WTC11 (cell line): ENCODE measurements around the gene COX6A1. TPM values are rescaled to one million over a fixed set of nuclear protein-coding genes. Genes with fewer than 3 reads are reported as not detected.
A peak's percentile ranks its signal among the peaks of the same experiment; 100 is the strongest.

Experiments
- ATAC-seq: fragments of 200-7000 bp; cut with Tn5 transposase; 2 replicates; pipeline ENCODE4 v1.10.0; 2021; ENCODE audit warnings: mild to moderate bottlenecking, moderate library complexity
- CTCF ChIA-PET: fragments of 300-600 bp; sonication (Branson Sonifier 250); formaldehyde crosslinking; loops from one replicate; lab custom pipeline; 2021; ENCODE audit warnings: antibody characterized with exemption; lab: Charles Lee
- POLR2A ChIA-PET: fragments of 350-600 bp; sonication (Branson Sonifier 250); formaldehyde crosslinking; loops from one replicate; lab custom pipeline; 2021; ENCODE audit warnings: antibody characterized with exemption; lab: Charles Lee
- DNase-seq: peaks from one replicate; pipeline ENCODE4 v3.0.0; 2021; ENCODE audit warnings: low spot score
- H3K27ac Mint-ChIP-seq: 2 replicates; pipeline ENCODE4 v1.8.0; 2021; ENCODE audit warnings: mixed read lengths
- H3K27me3 Mint-ChIP-seq: 2 replicates; pipeline ENCODE4 v1.8.0; 2021; ENCODE audit warnings: low read depth, mild to moderate bottlenecking, moderate library complexity, mixed read lengths
- H3K36me3 Mint-ChIP-seq: 2 replicates; pipeline ENCODE4 v1.8.0; 2021; ENCODE audit warnings: mixed read lengths
- H3K4me1 Mint-ChIP-seq: 2 replicates; pipeline ENCODE4 v1.8.0; 2022; ENCODE audit warnings: mixed read lengths
- H3K4me3 Mint-ChIP-seq: 2 replicates; pipeline ENCODE4 v1.8.0; 2021; ENCODE audit warnings: mild to moderate bottlenecking, moderate library complexity, mixed read lengths
- H3K9me3 Mint-ChIP-seq: 2 replicates; pipeline ENCODE4 v1.8.0; 2021; ENCODE audit warnings: mixed read lengths
- ARID4B ChIP-seq: sonication (generic); formaldehyde crosslinking; IDR thresholded peaks from 2 replicates; pipeline ENCODE4 v1.8.0; 2023; ENCODE audit warnings: missing genetic modification reagents, mild to moderate bottlenecking, borderline replicate concordance
- ATF1 ChIP-seq: sonication (generic); formaldehyde crosslinking; IDR thresholded peaks from 2 replicates; pipeline ENCODE4 v1.8.1; 2023; ENCODE audit warnings: mild to moderate bottlenecking, moderate library complexity, missing genetic modification reagents
- E2F1 ChIP-seq: sonication (generic); formaldehyde crosslinking; IDR thresholded peaks from 2 replicates; pipeline ENCODE4 v1.8.0; 2022; ENCODE audit warnings: mild to moderate bottlenecking, missing genetic modification reagents
- IRF1 ChIP-seq: sonication (generic); formaldehyde crosslinking; IDR thresholded peaks from 2 replicates; pipeline ENCODE4 v1.8.0; 2023; ENCODE audit warnings: missing genetic modification reagents
- MAX ChIP-seq: sonication (generic); formaldehyde crosslinking; IDR thresholded peaks from 2 replicates; pipeline ENCODE4 v1.8.0; 2022; ENCODE audit warnings: mild to moderate bottlenecking, missing genetic modification reagents
- MLX ChIP-seq: sonication (generic); formaldehyde crosslinking; IDR thresholded peaks from 2 replicates; pipeline ENCODE4 v1.8.1; 2023; ENCODE audit warnings: mild to moderate bottlenecking, missing genetic modification reagents, moderate library complexity
- SOX15 ChIP-seq: fragments of 250-450 bp; sonication (Bioruptor Pico); IDR thresholded peaks from 2 replicates; pipeline ENCODE4 v1.9.0; 2021; ENCODE audit warnings: mild to moderate bottlenecking
- ZNF232 ChIP-seq: sonication (generic); formaldehyde crosslinking; IDR thresholded peaks from 2 replicates; pipeline ENCODE4 v1.8.0; 2022; ENCODE audit warnings: mild to moderate bottlenecking, missing genetic modification reagents
- ZNF263 ChIP-seq: sonication (generic); formaldehyde crosslinking; IDR thresholded peaks from 2 replicates; pipeline ENCODE4 v1.8.1; 2022; ENCODE audit warnings: low read depth, mild to moderate bottlenecking, moderate library complexity, missing genetic modification reagents
- ZNF281 ChIP-seq: sonication (generic); formaldehyde crosslinking; IDR thresholded peaks from 2 replicates; pipeline ENCODE4 v1.8.0; 2023; ENCODE audit warnings: mild to moderate bottlenecking, missing genetic modification reagents
- ZNF425 ChIP-seq: fragments of 250-450 bp; sonication (Bioruptor Pico); conservative IDR thresholded peaks from 2 replicates; pipeline ENCODE4 v1.9.0; 2021; ENCODE audit warnings: mild to moderate bottlenecking
- total RNA-seq: library from RNA; stranded (reverse); gene quantifications from 3 replicates; pipeline ENCODE4 v1.2.3, GENCODE V29; 2021
- TF ChIP-seq, protein P1 (sequence below): sonication (generic); formaldehyde crosslinking; IDR thresholded peaks from 2 replicates; pipeline ENCODE4 v1.8.1; 2022; ENCODE audit warnings: missing genetic modification reagents, borderline replicate concordance
- TF ChIP-seq, protein P2 (sequence below): sonication (generic); formaldehyde crosslinking; IDR thresholded peaks from 2 replicates; pipeline ENCODE4 v1.8.0; 2022; ENCODE audit warnings: missing genetic modification reagents
- TF ChIP-seq, protein P3 (sequence below): fragments of 250-450 bp; sonication (Bioruptor Pico); IDR thresholded peaks from 2 replicates; pipeline ENCODE4 v1.9.0; 2021; ENCODE audit warnings: mild to moderate bottlenecking

Gene COX6A1
- total RNA-seq, 1 experiment from 2014 or later: 573 TPM

DNA sequence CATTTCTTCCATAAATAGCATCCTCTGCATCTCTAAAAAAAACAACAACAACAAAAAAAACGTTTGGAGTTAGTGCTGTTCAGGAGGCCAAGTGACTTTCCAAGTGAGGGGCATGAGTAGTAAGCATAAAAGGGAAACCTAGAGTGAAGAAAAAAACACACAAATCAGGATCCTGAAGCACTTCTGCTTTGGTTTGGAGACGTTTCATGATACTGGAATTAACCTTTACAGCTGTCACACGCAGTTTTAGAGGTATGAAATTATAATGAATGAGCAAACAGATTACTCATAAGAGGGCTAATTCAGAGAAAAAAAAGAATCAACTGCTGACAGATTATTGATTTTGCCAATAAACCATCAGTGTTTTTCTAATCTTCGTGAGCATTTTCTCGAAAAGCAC, 27.8 kb downstream of the COX6A1 start:
- H3K9me3 Mint-ChIP-seq: no peaks in the 10 kb centered on the region
- 0 out of 2 replicates have a peak overlapping the region, but pooled peaks have one; percentile 12 for H3K27ac Mint-ChIP-seq
- H3K4me3 Mint-ChIP-seq: no peak overlapping the region
- no peak for ATAC-seq
- H3K27me3 Mint-ChIP-seq: no peaks in the 10 kb centered on the region
- TF ChIP-seq ZNF232 (CRISPR knock-in tag) (no peak), ARID4B (CRISPR knock-in tag) (no peak), E2F1 (CRISPR knock-in tag) (no peak), ZNF281 (CRISPR knock-in tag) (no peak), IRF1 (CRISPR knock-in tag) (no peak), MLX (CRISPR knock-in tag) (no peak), ZNF425 (CRISPR knock-in tag) (no peak), SOX15 (CRISPR knock-in tag) (no peak), ZNF263 (CRISPR knock-in tag) (no peak), ATF1 (no peak), MAX (CRISPR knock-in tag) (no peak)
- TF ChIP-seq, protein P1, sequence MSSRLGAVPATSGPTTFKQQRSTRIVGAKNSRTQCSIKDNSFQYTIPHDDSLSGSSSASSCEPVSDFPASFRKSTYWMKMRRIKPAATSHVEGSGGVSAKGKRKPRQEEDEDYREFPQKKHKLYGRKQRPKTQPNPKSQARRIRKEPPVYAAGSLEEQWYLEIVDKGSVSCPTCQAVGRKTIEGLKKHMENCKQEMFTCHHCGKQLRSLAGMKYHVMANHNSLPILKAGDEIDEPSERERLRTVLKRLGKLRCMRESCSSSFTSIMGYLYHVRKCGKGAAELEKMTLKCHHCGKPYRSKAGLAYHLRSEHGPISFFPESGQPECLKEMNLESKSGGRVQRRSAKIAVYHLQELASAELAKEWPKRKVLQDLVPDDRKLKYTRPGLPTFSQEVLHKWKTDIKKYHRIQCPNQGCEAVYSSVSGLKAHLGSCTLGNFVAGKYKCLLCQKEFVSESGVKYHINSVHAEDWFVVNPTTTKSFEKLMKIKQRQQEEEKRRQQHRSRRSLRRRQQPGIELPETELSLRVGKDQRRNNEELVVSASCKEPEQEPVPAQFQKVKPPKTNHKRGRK (CRISPR knock-in tag): no peak
- TF ChIP-seq, protein P2, sequence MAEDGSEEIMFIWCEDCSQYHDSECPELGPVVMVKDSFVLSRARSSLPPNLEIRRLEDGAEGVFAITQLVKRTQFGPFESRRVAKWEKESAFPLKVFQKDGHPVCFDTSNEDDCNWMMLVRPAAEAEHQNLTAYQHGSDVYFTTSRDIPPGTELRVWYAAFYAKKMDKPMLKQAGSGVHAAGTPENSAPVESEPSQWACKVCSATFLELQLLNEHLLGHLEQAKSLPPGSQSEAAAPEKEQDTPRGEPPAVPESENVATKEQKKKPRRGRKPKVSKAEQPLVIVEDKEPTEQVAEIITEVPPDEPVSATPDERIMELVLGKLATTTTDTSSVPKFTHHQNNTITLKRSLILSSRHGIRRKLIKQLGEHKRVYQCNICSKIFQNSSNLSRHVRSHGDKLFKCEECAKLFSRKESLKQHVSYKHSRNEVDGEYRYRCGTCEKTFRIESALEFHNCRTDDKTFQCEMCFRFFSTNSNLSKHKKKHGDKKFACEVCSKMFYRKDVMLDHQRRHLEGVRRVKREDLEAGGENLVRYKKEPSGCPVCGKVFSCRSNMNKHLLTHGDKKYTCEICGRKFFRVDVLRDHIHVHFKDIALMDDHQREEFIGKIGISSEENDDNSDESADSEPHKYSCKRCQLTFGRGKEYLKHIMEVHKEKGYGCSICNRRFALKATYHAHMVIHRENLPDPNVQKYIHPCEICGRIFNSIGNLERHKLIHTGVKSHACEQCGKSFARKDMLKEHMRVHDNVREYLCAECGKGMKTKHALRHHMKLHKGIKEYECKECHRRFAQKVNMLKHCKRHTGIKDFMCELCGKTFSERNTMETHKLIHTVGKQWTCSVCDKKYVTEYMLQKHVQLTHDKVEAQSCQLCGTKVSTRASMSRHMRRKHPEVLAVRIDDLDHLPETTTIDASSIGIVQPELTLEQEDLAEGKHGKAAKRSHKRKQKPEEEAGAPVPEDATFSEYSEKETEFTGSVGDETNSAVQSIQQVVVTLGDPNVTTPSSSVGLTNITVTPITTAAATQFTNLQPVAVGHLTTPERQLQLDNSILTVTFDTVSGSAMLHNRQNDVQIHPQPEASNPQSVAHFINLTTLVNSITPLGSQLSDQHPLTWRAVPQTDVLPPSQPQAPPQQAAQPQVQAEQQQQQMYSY (CRISPR knock-in tag): no peak
- TF ChIP-seq, protein P3, sequence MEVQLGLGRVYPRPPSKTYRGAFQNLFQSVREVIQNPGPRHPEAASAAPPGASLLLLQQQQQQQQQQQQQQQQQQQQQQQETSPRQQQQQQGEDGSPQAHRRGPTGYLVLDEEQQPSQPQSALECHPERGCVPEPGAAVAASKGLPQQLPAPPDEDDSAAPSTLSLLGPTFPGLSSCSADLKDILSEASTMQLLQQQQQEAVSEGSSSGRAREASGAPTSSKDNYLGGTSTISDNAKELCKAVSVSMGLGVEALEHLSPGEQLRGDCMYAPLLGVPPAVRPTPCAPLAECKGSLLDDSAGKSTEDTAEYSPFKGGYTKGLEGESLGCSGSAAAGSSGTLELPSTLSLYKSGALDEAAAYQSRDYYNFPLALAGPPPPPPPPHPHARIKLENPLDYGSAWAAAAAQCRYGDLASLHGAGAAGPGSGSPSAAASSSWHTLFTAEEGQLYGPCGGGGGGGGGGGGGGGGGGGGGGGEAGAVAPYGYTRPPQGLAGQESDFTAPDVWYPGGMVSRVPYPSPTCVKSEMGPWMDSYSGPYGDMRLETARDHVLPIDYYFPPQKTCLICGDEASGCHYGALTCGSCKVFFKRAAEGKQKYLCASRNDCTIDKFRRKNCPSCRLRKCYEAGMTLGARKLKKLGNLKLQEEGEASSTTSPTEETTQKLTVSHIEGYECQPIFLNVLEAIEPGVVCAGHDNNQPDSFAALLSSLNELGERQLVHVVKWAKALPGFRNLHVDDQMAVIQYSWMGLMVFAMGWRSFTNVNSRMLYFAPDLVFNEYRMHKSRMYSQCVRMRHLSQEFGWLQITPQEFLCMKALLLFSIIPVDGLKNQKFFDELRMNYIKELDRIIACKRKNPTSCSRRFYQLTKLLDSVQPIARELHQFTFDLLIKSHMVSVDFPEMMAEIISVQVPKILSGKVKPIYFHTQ: no peak
- peaks cover 55% of the 10 kb centered on the region for H3K36me3 Mint-ChIP-seq
- DNase-seq: no peak
- peaks cover 23% of the 10 kb centered on the region for H3K4me1 Mint-ChIP-seq
- ChIA-PET CTCF (interaction anchor here (1.0 to 3.0 kb wide), 7 partner anchors 8 to 130 kb away, joined by 3 to 44 read pairs (median 7); partner anchors contain the start of genes COQ5, COX6A1 and DYNLL1), POLR2A (no interaction called here)
